ENCODE measurements around the gene NSD2.

DNA sequence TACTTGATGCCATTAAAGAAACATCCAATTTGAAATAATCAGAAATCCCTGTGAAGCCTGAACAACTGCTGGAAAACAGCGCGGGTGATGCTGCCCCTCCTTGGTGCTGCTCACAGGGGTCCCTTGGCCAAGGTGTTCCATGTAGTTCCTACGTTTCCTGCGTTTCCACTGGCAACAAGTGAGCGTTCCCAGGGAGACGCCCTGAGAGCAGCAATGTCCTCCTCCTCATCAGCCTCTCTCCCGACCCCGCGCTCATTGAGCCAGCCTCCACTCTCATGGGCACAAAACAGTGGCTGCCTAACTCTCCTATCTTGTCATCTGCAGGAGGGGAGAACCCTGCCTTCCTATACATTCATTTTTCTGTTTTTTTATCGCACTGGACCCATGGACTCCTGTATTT, 34.1 kb upstream of the NSD2 start:
- TF ChIP-seq, protein P1, sequence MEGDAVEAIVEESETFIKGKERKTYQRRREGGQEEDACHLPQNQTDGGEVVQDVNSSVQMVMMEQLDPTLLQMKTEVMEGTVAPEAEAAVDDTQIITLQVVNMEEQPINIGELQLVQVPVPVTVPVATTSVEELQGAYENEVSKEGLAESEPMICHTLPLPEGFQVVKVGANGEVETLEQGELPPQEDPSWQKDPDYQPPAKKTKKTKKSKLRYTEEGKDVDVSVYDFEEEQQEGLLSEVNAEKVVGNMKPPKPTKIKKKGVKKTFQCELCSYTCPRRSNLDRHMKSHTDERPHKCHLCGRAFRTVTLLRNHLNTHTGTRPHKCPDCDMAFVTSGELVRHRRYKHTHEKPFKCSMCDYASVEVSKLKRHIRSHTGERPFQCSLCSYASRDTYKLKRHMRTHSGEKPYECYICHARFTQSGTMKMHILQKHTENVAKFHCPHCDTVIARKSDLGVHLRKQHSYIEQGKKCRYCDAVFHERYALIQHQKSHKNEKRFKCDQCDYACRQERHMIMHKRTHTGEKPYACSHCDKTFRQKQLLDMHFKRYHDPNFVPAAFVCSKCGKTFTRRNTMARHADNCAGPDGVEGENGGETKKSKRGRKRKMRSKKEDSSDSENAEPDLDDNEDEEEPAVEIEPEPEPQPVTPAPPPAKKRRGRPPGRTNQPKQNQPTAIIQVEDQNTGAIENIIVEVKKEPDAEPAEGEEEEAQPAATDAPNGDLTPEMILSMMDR (IDR thresholded peaks at IDR 0.05): no peak
- no peak for TF ChIP-seq POLR2A (IDR thresholded peaks at IDR 0.05)

Data from Peyer's patch (tissue), 4 donors.